HG03520 (cell line): ENCODE data around the gene KCND1.

Experiments
- ATAC-seq: cut with Tn5 transposase; IDR thresholded peaks from one replicate; pipeline ENCODE4 v1.9.1; 2021; ENCODE audit warnings: mild to moderate bottlenecking, moderate library complexity; ENCODE audit not compliant: unreplicated experiment

KCND1 gene

GRCh38 chrX:48914593-48915493, 56.8 kb downstream of the KCND1 start:
- ATAC-seq = no peak

- ATAC-seq = no peak
These were observed 57.9 kb downstream of the KCND1 start for GRCh38 chrX:48913605-48914366.

- ATAC-seq = peak; percentile 45
These were observed 60.0 kb downstream of the KCND1 start, which contains the start of gene SLC35A2 for GRCh38 chrX:48911412-48912182. SLC35A2 (minus strand) TSS chrX:48911646; CDS start chrX:48911636, 10 bp downstream.
